Transverse colon (tissue), 4 donors: ENCODE measurements around the gene SSH2. TPM values are rescaled to one million over a fixed set of nuclear protein-coding genes. Genes with fewer than 3 reads are reported as not detected.
"Not testable (repeated sequence)": the region's sequence is repeated elsewhere in the genome, so short reads cannot be mapped to it uniquely, and the experiment has no call there.

Experiments
- DNase-seq: peaks from one replicate; pipeline ENCODE4 v3.0.0-alpha.2; 2019
- H3K27ac ChIP-seq, 4 donors: fragments of 200-600 bp; sonication (generic); 2 replicates each; pipeline ENCODE4 v1.5.1; 2016 to 2018; ENCODE audit warnings: inconsistent platforms in 4 of 4
- H3K27me3 ChIP-seq: fragments of 200-600 bp; sonication (generic); 2 replicates; pipeline ENCODE4 v1.5.1; 2017; ENCODE audit warnings: inconsistent platforms
- H3K36me3 ChIP-seq, 4 donors: fragments of 200-600 bp; sonication (generic); 2 replicates each; pipeline ENCODE4 v1.5.1; 2017 to 2019; ENCODE audit warnings: inconsistent platforms in 4 of 4
- H3K4me1 ChIP-seq, 4 donors: fragments of 200-600 bp; sonication (generic); 2 replicates each; pipeline ENCODE4 v1.5.1; 2017 to 2020; ENCODE audit warnings: inconsistent platforms in 4 of 4
- H3K4me3 ChIP-seq, 4 donors: fragments of 200-600 bp; sonication (generic); 1 replicate in 1 of 4; 2 replicates in 3 of 4; pipeline versions ENCODE4 v1.5.1 to v1.6.1; 2017 to 2019; ENCODE audit warnings: inconsistent platforms in 4 of 4
- H3K9me3 ChIP-seq, 2 donors: fragments of 200-600 bp; sonication (generic); 2 replicates each; pipeline ENCODE4 v1.5.1; 2017 to 2019; ENCODE audit warnings: inconsistent platforms in 2 of 2
- EP300 ChIP-seq: sonication (generic); formaldehyde crosslinking; IDR thresholded peaks from one replicate; pipeline ENCODE4 v1.6.1; 2017; ENCODE audit warnings: antibody characterized with exemption, low read depth
- POLR2A ChIP-seq: fragments of 450-650 bp; IDR thresholded peaks from one replicate; pipeline ENCODE4 v1.6.1; 2016; ENCODE audit warnings: antibody characterized with exemption, mild to moderate bottlenecking, moderate library complexity
- POLR2AphosphoS5 ChIP-seq, 3 donors: sonication (generic); formaldehyde crosslinking; IDR thresholded peaks; one replicate each; pipeline ENCODE4 v1.6.1; 2016; ENCODE audit warnings: antibody characterized with exemption in 3 of 3
- WGBS, 2 donors: methylation state at CpG; one replicate each; pipeline ENCODE4 v1.1.5; 2018; ENCODE audit warnings: low coverage in 1 of 2; 5-methylcytosine and 5-hydroxymethylcytosine counted together
- in situ Hi-C, 4 donors: fragments of 200-750 bp; cut with MboI; loops; one replicate each; pipeline versions ENCODE4 v1.15.0 to v1.15.1; 2017; ENCODE audit warnings: low sequenced_read_pairs in 3 of 4, low pct_ligation_motif_present in 1 of 4, low pct_unique_long_range_greater_than_20kb in 1 of 4
- intact Hi-C: fragments of 100-400 bp; cut with DNase I; formaldehyde crosslinking; loops from one replicate; pipeline ENCODE4 v1.15.1; 2023; ENCODE audit warnings: low total_unique reads
- total RNA-seq, 4 donors: library from RNA; depleted of rRNA; stranded (reverse); fragments of >200 nt; gene quantifications; one replicate each; pipeline ENCODE4 v1.1.0, GENCODE V29; 2016
- TF ChIP-seq, protein P1 (sequence below), 5 experiments: fragments of 200-600 bp in 3 of 5; fragments of 450-650 bp in 2 of 5; sonication (generic) in 3 of 5; IDR thresholded peaks; 1 replicate in 2 of 5; 2 replicates in 3 of 5; pipeline ENCODE4 v1.5.1; 2016 to 2017; ENCODE audit warnings: antibody characterized with exemption in 5 of 5, inconsistent platforms in 3 of 5, mild to moderate bottlenecking in 2 of 5, moderate library complexity in 1 of 5

Gene SSH2
- total RNA-seq, 4 donors from 2014 or later = 15.3 to 99.9 (median 46.0) TPM

DNA sequence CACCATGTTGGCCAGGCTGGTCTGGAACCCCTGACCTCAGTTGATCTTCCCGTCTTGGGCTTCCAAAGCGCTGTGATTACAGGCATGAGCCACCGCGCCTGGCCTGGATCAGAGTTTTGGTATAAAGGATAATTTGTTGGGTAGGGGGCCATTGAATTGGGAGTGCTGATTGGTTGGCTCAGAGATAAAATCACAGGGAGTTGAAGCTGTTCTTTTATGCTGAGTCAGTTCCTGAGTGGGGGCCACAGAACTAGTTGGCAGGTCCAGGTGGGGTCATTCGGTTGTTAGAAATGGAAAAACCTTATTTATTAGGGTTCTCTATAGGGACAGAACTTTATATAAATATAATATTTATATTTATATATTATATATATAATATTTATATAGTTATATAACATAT lies 147.1 kb downstream of the SSH2 start:
- whole genome bisulfite sequencing, 2 donors = 93 to 96% methylated on average over 5 of the region's 5 CpGs
- H3K36me3 ChIP-seq = no peaks in the 10 kb centered on the region
- TF ChIP-seq POLR2A (no peak), EP300 (no peak), POLR2AphosphoS5 (IDR thresholded peaks at IDR 0.05) (no peak)
- TF ChIP-seq, protein P1, sequence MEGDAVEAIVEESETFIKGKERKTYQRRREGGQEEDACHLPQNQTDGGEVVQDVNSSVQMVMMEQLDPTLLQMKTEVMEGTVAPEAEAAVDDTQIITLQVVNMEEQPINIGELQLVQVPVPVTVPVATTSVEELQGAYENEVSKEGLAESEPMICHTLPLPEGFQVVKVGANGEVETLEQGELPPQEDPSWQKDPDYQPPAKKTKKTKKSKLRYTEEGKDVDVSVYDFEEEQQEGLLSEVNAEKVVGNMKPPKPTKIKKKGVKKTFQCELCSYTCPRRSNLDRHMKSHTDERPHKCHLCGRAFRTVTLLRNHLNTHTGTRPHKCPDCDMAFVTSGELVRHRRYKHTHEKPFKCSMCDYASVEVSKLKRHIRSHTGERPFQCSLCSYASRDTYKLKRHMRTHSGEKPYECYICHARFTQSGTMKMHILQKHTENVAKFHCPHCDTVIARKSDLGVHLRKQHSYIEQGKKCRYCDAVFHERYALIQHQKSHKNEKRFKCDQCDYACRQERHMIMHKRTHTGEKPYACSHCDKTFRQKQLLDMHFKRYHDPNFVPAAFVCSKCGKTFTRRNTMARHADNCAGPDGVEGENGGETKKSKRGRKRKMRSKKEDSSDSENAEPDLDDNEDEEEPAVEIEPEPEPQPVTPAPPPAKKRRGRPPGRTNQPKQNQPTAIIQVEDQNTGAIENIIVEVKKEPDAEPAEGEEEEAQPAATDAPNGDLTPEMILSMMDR (IDR thresholded peaks at IDR 0.05) = no peak
- H3K9me3 ChIP-seq = no peaks in the 10 kb centered on the region
- intact Hi-C loops (loop anchor here (5.0 kb wide), 1 partner anchor 146 kb away; no protein-coding TSS in a partner anchor), in situ Hi-C loops (loop anchor here in 3 of 4 donors (10.0 to 25.0 kb wide), 2 partner anchors 138 to 146 kb away; no protein-coding TSS in a partner anchor)
- no peak overlapping the region for H3K27ac ChIP-seq
- no peaks in the 10 kb centered on the region for H3K27me3 ChIP-seq
- no peak overlapping the region for H3K4me3 ChIP-seq
- no peak for DNase-seq
- H3K4me1 ChIP-seq = peaks cover 0 to 7% (median 0%) of the 10 kb centered on the region in 4 donors

DNA sequence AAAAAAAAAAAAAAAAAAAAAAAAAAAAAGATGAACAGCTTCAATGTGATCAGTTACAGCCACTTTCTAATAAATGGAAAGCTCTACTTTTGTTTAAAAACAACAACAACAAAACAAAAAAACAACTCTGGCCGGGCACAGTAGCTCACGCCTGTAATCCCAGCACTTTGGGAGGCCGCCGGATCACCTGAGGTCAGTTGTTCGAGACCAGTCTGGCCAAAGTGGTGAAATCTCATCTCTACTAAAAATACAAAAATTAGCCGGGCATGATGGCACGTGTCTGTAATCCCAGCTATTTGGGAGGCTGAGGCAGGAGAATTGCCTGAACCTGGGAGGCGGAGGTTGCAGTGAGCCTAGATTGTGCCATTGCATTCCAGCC lies 150.2 kb downstream of the SSH2 start:
- not testable (repeated sequence) for H3K27ac ChIP-seq, H3K4me3 ChIP-seq, DNase-seq, H3K36me3 ChIP-seq, H3K4me1 ChIP-seq, H3K27me3 ChIP-seq, H3K9me3 ChIP-seq
- in situ Hi-C loops = loop anchor here (10.0 to 25.0 kb wide), 3 partner anchors 135 to 145 kb away; no protein-coding TSS in a partner anchor
- WGBS, 2 donors = 83 to 89% methylated on average over 5 to 8 of the region's 8 CpGs
- intact Hi-C loops = loop anchor here (5.0 kb wide), 1 partner anchor 142 kb away; no protein-coding TSS in a partner anchor

DNA sequence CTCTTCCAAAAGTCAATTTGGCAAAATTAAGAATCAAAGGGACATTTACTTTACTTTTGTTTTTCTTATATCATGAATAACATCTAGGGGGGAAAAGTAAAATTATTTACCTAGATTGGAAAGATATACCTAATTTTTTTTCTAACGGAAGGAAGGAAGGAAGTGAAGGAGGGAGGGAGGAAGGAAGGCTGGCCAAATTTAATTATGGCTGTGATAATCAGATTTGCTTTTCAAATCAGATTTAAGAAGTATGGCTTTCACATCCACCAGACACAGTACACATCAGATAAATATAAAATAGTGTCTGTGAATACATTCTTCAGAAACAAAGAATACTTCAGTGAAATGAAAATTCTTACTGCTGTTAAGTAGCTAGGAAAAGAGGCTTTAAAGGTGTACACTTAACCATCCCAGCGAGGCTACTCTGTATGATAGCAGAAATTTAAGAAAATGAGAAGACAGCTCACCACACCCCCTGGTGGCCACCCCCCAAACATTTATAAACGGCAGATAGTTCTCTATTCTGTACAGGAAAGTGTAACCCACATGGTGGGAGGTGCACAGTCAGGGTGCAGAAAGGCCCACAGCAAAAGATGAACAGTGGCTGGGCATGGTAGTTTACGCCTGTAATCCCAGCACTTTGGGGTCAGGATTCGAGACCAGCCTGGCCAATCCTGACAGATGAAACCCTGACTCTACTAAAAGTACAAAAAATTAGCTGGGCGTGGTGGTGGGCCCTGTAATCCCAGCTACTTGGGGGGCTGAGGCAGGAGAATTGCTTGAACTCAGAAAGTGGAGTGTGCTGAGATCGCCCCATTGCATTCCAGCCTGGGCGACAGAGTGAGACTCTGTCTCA lies 150.8 kb downstream of the SSH2 start:
- intact Hi-C loops (no loop called here), in situ Hi-C loops (loop anchor here in 3 of 4 donors (10.0 to 25.0 kb wide), 2 partner anchors 142 to 144 kb away; no protein-coding TSS in a partner anchor)
- 38 to 49% methylated on average over 2 to 8 of the region's 8 CpGs for WGBS, 2 donors
- no peaks in the 10 kb centered on the region for H3K9me3 ChIP-seq
- TF ChIP-seq POLR2AphosphoS5 (IDR thresholded peaks at IDR 0.05) (no peak), EP300 (no peak), POLR2A (no peak)
- TF ChIP-seq, protein P1 (IDR thresholded peaks at IDR 0.05) = peak; percentile 70 to 78 (median 76)
- no peaks in the 10 kb centered on the region for H3K36me3 ChIP-seq
- DNase-seq = peak; percentile 75
- H3K27ac ChIP-seq = no peak overlapping the region
- H3K4me3 ChIP-seq = no peak overlapping the region
- H3K4me1 ChIP-seq = no peaks in the 10 kb centered on the region
- no peaks in the 10 kb centered on the region for H3K27me3 ChIP-seq

DNA sequence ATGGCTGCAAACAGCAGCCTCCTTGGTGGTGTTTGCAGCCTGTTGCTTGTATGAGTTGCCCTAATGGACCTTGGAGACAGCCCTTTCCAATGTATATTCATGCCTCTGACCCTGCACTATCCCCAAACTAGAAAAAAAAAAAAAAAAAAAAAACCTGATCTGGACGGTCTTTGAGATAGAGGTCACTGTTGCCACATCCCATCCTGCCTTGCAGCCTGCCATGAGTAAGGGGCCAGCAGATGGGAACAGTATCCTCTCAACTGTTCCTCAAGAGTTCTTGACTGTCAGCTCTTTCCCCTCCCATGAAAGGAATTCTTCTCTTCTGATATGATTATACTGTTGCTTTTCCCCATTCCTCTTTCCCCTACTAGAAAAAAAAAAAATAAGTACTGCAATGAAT lies 152.4 kb downstream of the SSH2 start:
- H3K4me3 ChIP-seq = no peak overlapping the region
- no peak overlapping the region for H3K27ac ChIP-seq
- intact Hi-C loops (no loop called here), in situ Hi-C loops (loop anchor here in 3 of 4 donors (10.0 to 25.0 kb wide), 2 partner anchors 140 to 143 kb away; no protein-coding TSS in a partner anchor)
- H3K4me1 ChIP-seq = no peaks in the 10 kb centered on the region
- H3K27me3 ChIP-seq = no peaks in the 10 kb centered on the region
- no peaks in the 10 kb centered on the region for H3K9me3 ChIP-seq
- 83 to 89% methylated on average over 1 of the region's 1 CpG for WGBS, 2 donors
- no peak for DNase-seq
- no peaks in the 10 kb centered on the region for H3K36me3 ChIP-seq
- TF ChIP-seq EP300 = no peak
- TF ChIP-seq POLR2AphosphoS5 (IDR thresholded peaks at IDR 0.05) = no peak
- TF ChIP-seq, protein P1 (IDR thresholded peaks at IDR 0.05) = no peak
- no peak for TF ChIP-seq POLR2A
